Activated CD4-positive, CD25-positive, alpha-beta regulatory T cell treated with anti-CD3 and anti-CD28 coated beads, Interleukin-2, amount 50 U/mL, for 72 hours (primary cell): ENCODE data around the gene GGCX.
"Not testable (repeated sequence)": the region's sequence is repeated elsewhere in the genome, so short reads cannot be mapped to it uniquely, and the experiment has no call there.

Experiments
- DNase-seq: peaks from one replicate; pipeline ENCODE4 v3.0.0; 2021

The GGCX gene

GRCh38 chr2:85561280-85562212 is at the start of gene GGCX:
Gene GGCX, minus strand, starts transcription at chr2:85561493. Its CDS starts 65 bp downstream, at chr2:85561428.
- DNase-seq, result peak; percentile 85

- DNase-seq, result no peak
Measured at GRCh38 chr2:85607268-85608215, 46.2 kb upstream of the GGCX start.

GRCh38 chr2:85606116-85606455 is 44.8 kb upstream of the GGCX start:
- no peak for DNase-seq

- DNase-seq, result no peak
Measured at GRCh38 chr2:85605406-85606115, 44.3 kb upstream of the GGCX start.

- DNase-seq, result no peak
Measured at GRCh38 chr2:85604568-85605339, 43.5 kb upstream of the GGCX start.

- not testable (repeated sequence) for DNase-seq
Measured at GRCh38 chr2:85604133-85604444, 42.8 kb upstream of the GGCX start.

GRCh38 chr2:85602476-85603234 is 41.4 kb upstream of the GGCX start, which contains the start of gene TMEM150A:
Gene TMEM150A, minus strand, starts transcription at chr2:85602698. Its CDS starts 750 bp downstream, at chr2:85601948.
- peak; percentile 82 for DNase-seq

- peak; percentile 58 for DNase-seq
Measured at GRCh38 chr2:85601771-85602475, 40.6 kb upstream of the GGCX start.

- DNase-seq, result no peak
Measured at GRCh38 chr2:85600951-85601770, 39.9 kb upstream of the GGCX start.

GRCh38 chr2:85600235-85600575 is 38.9 kb upstream of the GGCX start:
- no peak for DNase-seq

GRCh38 chr2:85599468-85600234 is 38.4 kb upstream of the GGCX start:
- DNase-seq, result no peak

GRCh38 chr2:85598594-85599340 is 37.5 kb upstream of the GGCX start:
- no peak for DNase-seq

- no peak for DNase-seq
Measured at GRCh38 chr2:85597241-85597640, 35.9 kb upstream of the GGCX start.

GRCh38 chr2:85596486-85597143 is 35.3 kb upstream of the GGCX start:
- no peak for DNase-seq

GRCh38 chr2:85596026-85596333 is 34.7 kb upstream of the GGCX start:
- no peak for DNase-seq

- DNase-seq, result peak; percentile 84
Measured at GRCh38 chr2:85595301-85596025, 34.2 kb upstream of the GGCX start, which contains the start of gene RNF181. Gene RNF181, plus strand, starts transcription at chr2:85595745. Its CDS starts 19 bp downstream, at chr2:85595764.

GRCh38 chr2:85594715-85595300 is 33.5 kb upstream of the GGCX start:
- DNase-seq, result no peak
